H1 (cell line): ENCODE data around the gene THAP7.

Experiments
- ATF2 ChIP-seq: IDR thresholded peaks from 2 replicates; pipeline ENCODE4 v1.6.1; 2012; ENCODE audit warnings: low read length, inconsistent platforms
- CBX8 ChIP-seq: fragments of 300-800, 300-1000 bp; sonication (generic); IDR thresholded peaks from 2 replicates; pipeline ENCODE4 v1.7.1; 2016; ENCODE audit warnings: low read depth, low read length, borderline replicate concordance
- EP300 ChIP-seq, 2 experiments: IDR thresholded peaks; 1 replicate in 1 of 2; 2 replicates in 1 of 2; pipeline ENCODE4 v1.6.1; 2011 to 2012; ENCODE audit warnings: low read depth in 2 of 2, low read length in 2 of 2, mild to moderate bottlenecking in 2 of 2, borderline replicate concordance in 1 of 2, inconsistent platforms in 1 of 2, moderate library complexity in 1 of 2
- EZH2 ChIP-seq: fragments of 200-600 bp; sonication (generic); IDR thresholded peaks from 2 replicates; pipeline ENCODE4 v1.7.1; 2012; ENCODE audit warnings: low read depth, mild to moderate bottlenecking, moderate library complexity, low read length, inconsistent platforms; ENCODE audit not compliant: severe bottlenecking
- GABPA ChIP-seq: IDR thresholded peaks from 2 replicates; pipeline ENCODE4 v1.6.1; 2011; ENCODE audit warnings: mild to moderate bottlenecking, low read length, moderate library complexity, borderline replicate concordance; ENCODE audit not compliant: insufficient read depth
- GTF2F1 ChIP-seq: IDR thresholded peaks from 2 replicates; pipeline ENCODE4 v1.6.1; 2012; ENCODE audit warnings: low read depth, low read length, improper control_type of control experiment, borderline replicate concordance
- JUND ChIP-seq: IDR thresholded peaks from 2 replicates; pipeline ENCODE4 v1.6.1; 2011; ENCODE audit warnings: mild to moderate bottlenecking, improper control_type of control experiment, low read length
- MAFK ChIP-seq: IDR thresholded peaks from 2 replicates; pipeline ENCODE4 v1.6.1; 2012; ENCODE audit warnings: low read depth, mild to moderate bottlenecking, improper control_type of control experiment, low read length
- PHF8 ChIP-seq: fragments of 200-600 bp; sonication (generic); conservative IDR thresholded peaks from 2 replicates; pipeline ENCODE4 v1.7.1; 2012; ENCODE audit warnings: low read depth, mild to moderate bottlenecking, inconsistent platforms, low read length, moderate library complexity
- POLR2A ChIP-seq, 2 experiments: IDR thresholded peaks; 1 replicate in 1 of 2; 2 replicates in 1 of 2; pipeline ENCODE4 v1.6.1; 2011; ENCODE audit warnings: low read depth in 2 of 2, low read length in 2 of 2, mild to moderate bottlenecking in 2 of 2; ENCODE audit errors: control extremely low read depth in 1 of 2
- POLR2AphosphoS5 ChIP-seq: IDR thresholded peaks from 2 replicates; pipeline ENCODE4 v1.6.1; 2011; ENCODE audit warnings: low read depth, low read length
- RBBP5 ChIP-seq: IDR thresholded peaks from 2 replicates; pipeline ENCODE4 v1.7.1; 2012; ENCODE audit warnings: low read depth, mild to moderate bottlenecking, inconsistent platforms, low read length, moderate library complexity, borderline replicate concordance
- RFX5 ChIP-seq: IDR thresholded peaks from 2 replicates; pipeline ENCODE4 v1.6.1; 2011; ENCODE audit warnings: low read depth, low read length, improper control_type of control experiment, borderline replicate concordance
- TF ChIP-seq, protein P1 (sequence below), 3 experiments: IDR thresholded peaks; 1 replicate in 2 of 3; 2 replicates in 1 of 3; pipeline versions ENCODE4 v1.5.1 to v1.6.1; 2011; ENCODE audit warnings: low read length in 3 of 3, mild to moderate bottlenecking in 3 of 3, inconsistent platforms in 2 of 3, low read depth in 1 of 3, moderate library complexity in 1 of 3; ENCODE audit not compliant: insufficient read depth in 1 of 3; ENCODE audit errors: control extremely low read depth in 1 of 3

DNA sequence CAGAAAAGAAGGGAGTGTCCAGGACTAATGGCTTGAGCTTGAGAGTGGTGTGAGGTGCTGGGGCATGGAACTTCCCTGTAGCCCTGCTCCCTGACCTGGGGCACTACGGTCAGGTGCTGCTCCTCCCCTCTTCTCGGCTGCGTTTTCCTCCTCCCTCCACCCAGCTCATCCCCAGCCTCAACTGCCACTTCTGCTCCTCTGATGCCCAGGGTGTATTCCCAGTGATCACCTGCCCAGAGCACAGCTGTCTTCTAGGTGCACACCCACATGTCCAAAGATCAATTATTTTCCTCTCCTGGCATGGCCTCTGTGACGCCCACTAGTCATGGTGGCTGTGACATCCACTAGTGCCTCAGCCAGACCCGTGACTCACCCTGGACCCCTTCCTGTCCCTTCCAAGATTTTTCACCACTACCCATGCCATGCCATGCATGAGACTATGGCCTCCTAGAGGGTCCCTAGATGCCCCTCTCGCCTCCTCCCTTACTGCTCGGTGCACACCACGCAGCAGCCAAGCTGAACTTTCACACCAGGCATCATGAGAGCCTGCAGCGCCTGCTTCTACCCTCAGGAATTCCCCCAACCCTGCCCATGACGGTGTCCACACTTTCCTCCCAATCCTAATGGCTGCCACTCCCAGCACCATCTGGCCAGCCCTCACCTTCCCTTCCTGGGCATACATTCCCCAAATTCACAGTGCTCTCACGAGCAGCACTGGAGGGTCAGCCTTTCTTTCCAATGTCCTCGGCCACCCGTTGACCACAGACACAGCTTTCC, 14.9 kb upstream of the THAP7 start:
- no peak for TF ChIP-seq JUND
- no peak for TF ChIP-seq EZH2
- no peak for TF ChIP-seq POLR2A (IDR thresholded peaks at IDR 0.05; ENCODE audit: control extremely low read depth in 1 of 2, low read depth in 2 of 2, low read length in 2 of 2)
- no peak for TF ChIP-seq RFX5
- no peak for TF ChIP-seq GABPA
- TF ChIP-seq CBX8: no peak
- TF ChIP-seq PHF8: no peak
- no peak for TF ChIP-seq RBBP5
- no peak for TF ChIP-seq MAFK
- TF ChIP-seq, protein P1, sequence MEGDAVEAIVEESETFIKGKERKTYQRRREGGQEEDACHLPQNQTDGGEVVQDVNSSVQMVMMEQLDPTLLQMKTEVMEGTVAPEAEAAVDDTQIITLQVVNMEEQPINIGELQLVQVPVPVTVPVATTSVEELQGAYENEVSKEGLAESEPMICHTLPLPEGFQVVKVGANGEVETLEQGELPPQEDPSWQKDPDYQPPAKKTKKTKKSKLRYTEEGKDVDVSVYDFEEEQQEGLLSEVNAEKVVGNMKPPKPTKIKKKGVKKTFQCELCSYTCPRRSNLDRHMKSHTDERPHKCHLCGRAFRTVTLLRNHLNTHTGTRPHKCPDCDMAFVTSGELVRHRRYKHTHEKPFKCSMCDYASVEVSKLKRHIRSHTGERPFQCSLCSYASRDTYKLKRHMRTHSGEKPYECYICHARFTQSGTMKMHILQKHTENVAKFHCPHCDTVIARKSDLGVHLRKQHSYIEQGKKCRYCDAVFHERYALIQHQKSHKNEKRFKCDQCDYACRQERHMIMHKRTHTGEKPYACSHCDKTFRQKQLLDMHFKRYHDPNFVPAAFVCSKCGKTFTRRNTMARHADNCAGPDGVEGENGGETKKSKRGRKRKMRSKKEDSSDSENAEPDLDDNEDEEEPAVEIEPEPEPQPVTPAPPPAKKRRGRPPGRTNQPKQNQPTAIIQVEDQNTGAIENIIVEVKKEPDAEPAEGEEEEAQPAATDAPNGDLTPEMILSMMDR (IDR thresholded peaks at IDR 0.05; ENCODE audit: control extremely low read depth in 1 of 3, insufficient read depth in 1 of 3, low read depth in 1 of 3, low read length in 3 of 3): no peak
- no peak for TF ChIP-seq POLR2AphosphoS5
- no peak for TF ChIP-seq ATF2
- no peak for TF ChIP-seq GTF2F1
- no peak for TF ChIP-seq EP300 (IDR thresholded peaks at IDR 0.05; ENCODE audit: borderline replicate concordance in 1 of 2, low read depth in 2 of 2, low read length in 2 of 2)
